Activated CD8-positive, alpha-beta memory T cell treated with anti-CD3 and anti-CD28 coated beads, Interleukin-2, amount 50 U/mL, for 48 hours (primary cell): ENCODE data around the gene PEX3.
"Not testable (repeated sequence)": the region's sequence is repeated elsewhere in the genome, so short reads cannot be mapped to it uniquely, and the experiment has no call there.

Experiments
- DNase-seq: peaks from one replicate; pipeline ENCODE4 v3.0.0-alpha.2; 2020

The PEX3 gene

DNA sequence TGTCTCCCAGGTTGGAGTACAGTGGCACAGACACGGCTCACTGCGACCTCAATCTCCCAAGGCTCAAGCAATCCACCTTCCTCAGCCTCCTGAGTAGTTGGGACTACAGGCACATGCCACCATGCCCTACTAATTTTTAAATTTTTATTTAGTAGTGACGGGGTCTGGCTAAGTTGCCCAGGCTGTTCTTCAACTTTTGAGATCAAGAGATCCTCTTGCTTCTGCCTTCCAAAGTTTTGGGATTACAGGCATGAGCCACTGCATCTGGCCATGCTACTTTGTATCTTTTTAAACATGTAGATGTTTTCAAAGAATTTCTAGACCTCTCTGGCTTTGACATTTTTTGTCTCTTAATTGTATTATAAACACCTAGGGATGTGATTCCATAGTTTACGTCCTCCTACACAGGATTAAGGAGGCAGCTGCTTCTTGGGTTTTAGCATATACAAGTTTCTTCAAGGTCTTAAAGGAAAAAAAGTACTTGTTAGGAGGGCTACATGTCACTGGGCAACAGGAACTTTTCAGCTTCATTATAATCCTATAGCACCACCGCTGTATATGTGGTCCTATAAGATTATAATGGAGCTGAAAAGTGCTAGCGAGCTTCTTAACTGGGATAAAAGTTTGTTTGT, 1.4 kb upstream of the PEX3 start:
- no peak for DNase-seq

DNA sequence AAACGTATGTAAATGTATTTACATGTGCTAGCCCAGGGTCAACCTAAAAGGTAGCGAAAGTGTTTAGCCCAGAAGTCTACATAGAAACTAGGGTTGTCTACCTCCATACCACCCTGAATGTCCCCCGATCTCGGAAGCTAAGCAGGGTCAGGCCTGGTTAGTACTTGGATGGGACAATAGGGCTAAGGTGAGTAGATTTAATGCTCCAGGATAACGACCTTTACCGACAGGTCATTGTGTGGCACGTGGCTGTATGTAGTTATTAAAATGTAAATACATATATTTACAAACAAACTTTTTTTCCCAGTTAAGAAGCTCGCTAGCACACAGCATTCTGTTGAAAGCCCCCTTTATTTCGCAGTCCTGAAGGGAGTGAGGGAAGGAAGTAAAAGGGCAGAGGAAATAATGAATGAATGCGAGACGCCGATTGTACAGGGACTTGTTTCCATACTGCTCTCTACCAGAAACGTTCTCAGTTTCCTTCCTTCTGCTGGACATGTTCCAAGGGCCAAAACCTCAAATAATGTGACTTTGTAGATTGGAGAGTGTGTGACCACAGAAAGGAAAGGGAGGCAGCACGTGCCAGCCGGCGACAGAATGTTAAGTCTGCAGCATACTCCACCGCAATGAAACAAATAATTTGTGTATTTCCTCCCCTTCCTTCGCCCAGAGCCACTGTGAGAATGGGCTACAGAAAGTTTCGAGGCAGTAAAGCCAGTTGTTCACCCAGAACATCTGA, 722 bp upstream of the PEX3 start:
- DNase-seq = peak; percentile 71

DNA sequence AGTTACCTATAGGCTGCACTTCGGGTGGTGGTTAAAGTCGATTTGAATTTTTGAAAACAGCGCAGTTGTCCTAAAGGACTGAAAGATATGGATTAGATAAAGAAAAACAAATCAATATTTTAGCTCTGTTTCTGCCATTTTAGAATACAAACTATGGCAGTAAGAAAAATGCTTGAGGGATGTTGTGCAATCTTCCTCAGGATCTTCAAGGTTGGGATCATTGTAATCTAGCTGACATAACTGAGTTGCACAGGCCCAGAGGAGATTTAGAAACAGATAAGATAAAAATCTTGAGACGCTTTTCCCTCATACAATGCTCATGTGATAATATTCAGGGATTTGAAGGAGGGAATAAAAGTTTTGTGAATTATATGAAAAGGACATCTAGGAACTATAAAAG, 926 bp downstream of the PEX3 start:
- no peak for DNase-seq

DNA sequence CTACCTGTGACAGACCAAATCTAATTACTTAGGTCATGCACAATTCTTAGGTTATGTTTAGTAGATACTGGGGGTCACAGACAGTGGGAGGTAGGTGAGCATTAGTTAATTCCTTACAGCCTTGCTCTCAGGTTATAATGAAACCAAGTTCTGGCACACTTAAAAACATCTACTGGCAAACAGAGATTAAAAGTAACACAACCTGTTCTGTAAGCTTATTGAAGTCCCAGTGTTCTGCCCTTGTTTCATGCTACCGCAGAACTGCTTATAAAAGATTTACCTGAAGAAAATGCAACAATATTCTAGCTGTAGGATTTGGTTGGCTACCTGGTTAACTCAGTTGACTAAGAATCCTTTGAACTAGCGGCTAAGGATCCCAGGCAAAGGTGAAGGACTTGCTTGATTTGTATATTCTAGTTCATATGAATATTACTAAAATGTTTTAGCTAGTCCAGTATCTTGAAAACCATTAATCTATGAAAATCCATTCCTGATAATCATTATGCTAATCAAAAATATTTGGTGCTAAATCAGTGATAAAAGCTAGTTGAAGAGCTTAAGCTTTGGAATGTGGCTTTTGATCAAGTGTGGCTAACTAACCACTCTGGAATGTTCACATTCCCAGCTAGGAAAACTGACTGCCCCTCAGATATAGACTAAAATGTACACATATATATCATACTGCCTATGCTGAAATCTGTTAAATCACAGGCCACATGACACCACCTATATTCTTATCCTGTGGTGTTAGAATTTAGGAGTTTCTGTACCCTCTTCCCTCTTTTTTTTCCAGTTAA, 7.2 kb downstream of the PEX3 start:
- DNase-seq = no peak

DNA sequence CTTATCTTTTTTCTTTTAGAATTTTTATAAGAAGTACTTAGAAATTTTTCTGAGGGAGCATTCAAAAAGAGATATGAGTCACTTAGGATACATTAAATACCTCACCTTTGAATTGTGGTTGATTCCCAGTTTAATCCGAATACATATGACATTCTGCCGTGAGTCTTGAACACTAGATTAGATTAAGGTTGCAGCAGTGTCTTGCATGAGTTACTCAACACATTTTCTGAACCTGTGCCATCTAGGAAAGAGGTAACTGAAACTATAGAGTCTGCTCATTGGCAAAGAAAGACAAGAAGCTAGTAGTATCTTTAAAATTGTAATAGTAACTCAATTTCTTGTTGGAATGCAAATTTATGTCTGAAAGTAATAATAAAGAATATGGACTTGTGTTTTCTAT, 14.9 kb downstream of the PEX3 start:
- no peak for DNase-seq

DNA sequence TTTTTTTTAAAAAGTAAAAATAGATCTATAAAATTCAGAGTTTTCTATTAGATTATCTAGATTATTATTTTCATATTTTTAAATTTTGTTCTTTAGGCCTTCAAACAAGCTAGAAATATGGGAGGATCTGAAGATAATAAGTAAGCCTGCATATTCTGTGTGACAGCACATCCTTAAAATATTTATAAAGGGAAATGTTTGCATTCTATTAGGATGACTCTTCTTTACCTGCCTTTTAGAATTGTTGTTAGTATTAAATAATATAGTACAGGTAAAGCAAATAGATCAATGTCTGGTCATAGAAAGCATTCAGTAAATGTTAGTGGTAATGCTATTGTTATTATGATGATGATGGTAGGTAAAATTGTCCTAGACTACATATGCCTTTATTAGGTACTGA, 17.4 kb downstream of the PEX3 start:
- DNase-seq = no peak

DNA sequence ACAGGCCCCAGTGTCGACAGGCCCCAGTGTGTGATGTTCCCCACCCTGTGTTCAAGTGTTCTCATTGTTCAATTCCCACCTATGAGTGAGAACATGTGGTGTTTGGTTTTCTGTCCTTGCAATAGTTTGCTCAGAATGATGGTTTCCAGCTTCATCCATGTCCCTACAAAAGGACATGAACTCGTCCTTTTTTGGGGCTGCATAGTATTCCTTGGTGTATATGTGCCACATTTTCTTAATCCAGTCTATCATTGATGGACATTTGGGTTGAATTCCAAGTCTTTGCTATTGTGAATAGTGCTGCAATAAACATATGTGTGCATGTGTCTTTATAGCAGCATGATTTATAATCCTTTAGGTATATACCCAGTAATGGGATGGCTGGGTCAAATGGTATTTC, 18.2 kb downstream of the PEX3 start:
- not testable (repeated sequence) for DNase-seq

DNA sequence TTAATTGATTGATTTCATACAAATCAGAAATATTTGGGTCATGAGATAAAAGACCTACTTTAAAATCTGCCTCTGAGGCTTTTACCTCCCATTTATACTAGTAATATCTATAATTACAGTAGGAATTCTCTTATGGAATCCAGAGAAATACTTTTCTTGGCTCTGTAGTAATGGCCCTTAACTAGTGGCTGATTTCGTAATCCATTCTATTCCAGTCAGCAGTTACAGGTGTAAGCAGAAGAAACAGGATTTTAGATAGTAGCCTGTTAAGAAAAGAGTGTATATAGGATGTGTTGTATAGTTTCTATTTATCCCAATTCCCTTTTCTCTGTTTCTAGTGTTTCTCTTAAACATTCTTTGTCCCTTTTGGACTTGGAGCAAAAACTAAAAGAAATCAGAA, 21.2 kb downstream of the PEX3 start:
- DNase-seq = no peak

DNA sequence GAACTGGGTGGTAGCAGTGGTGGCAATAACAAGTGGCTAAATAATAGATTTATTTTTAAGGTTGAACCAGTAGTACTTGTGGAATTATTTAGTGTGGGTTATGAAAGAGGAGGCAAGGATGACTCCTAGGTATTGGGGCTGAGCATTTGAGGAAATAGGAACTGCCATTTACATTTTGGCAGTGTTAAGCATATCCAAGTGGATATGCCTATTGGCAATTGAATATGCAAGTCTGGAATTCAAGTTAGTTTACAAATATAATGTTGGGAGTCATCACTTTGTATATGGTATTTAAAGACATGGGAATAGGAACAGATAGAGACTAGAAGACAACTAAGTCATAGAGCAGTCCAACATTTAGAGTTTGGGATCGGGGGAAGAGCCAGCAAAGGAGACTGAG, 25.9 kb downstream of the PEX3 start:
- no peak for DNase-seq

DNA sequence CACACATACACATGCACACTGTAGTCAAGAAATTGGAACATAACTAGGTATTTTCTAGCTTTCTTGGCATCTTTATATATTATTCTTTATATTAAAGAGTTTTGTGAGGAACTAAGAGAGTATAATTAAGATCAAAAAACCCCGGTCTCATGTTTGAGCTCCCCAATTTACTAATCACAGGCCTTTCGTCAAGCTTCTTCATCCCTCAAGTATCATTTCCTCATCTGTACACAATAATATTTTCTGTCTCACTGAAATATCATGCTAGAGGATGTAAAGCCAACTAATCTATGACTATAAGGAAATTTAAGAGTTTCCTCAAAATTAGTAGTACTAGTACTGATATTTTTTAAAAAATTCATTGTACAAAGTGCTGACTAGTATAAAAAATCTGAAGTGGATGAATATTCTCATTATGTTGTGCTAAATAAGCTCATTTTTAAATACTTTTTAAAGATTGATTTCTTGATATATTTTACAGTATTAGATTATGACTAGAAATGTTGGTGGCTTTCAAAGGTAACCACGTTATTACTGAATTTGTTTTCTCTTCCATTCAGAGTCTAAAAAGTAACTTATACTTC, 28.0 kb downstream of the PEX3 start:
- DNase-seq = no peak

DNA sequence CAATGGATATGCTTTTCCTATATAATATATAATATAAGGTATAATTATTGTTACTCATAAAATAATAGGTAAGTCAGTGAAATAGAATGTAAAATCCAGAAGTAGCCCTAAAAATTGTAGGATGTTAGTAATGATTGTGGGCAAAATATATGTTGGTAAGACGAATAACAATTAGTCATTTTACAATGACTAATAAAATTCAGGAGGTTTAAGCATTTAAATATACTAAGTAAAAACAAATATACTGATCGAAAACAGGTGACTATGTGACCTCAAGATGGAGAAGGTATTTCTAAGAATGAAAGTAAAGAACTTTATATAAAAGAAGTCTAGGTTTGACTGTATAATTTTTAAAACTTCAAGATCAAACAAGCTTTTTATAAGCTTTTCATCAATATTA, 32.0 kb downstream of the PEX3 start:
- DNase-seq = no peak

DNA sequence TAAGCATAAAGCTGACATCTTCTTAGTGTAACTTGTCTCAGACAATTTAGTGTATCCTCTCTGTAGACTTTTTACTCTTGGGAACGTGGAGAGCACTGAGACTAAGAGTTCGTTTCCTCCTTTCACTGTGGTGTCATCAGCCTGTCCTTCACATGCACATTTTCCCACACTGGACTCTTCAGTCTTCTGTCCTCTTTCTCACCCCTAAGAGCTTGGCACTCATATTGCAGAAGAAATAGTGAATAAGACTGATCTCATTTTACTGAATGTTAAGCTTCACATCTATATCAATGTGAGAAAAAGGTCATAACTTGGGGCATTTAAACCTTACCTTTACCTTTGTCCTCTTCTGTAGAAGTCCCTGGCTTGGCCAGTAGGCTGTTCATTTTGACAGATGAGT, 35.4 kb downstream of the PEX3 start:
- DNase-seq = no peak

DNA sequence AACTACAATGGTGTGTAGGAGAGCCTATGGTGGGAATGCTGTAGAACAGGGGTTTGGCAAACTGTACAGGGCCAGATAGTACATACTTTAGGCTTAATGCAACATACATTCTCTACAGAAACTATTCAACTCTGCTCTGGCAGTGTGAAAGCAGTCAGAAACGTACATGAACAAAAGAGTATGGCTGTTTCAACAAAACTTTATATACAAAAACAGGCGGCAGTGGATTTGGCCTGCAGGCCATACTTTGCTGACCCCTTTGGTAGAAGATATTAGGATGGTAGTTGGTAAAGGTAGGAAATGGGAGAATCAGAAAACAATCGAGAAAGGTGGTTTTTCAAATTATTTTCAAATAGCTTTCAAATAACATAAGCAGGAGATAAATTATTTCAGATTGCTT, 36.1 kb downstream of the PEX3 start:
- no peak for DNase-seq

DNA sequence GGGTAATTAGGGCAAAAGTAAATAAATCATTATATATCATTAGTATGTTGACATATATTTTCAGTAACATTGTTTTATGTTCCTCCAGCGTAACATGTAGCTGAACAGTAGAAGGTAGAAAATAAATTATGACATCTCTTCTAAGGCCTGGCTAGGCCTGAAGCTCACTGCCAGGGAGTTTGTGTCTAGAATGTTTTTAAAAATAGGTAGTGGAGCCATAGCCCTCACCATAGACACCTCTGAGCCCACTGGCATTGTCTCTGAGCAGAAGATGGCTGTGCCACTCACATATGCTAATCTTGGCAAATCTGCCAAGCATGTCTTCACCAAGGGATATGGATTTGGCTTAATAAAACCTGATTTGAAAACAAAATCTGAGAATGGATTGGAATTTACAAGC, 39.6 kb downstream of the PEX3 start:
- DNase-seq = no peak

DNA sequence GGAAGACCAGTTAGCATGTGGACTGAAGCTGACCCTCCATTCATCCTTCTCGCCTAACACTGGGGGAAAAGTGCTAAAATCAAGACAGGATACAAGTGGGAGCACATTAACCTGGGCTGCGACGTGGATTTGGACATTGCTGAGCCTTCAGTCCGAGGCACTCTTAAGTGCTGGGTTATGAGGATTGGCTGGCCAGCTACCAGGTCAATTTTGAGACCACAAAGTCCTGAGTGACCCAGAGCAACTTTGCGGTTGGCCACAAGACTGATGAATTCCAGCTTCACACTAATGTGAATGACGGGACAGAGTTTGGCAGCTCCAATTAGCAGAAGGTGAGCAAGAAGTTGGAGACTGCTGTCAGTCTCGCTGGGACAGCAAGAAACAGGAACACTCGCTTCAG, 40.2 kb downstream of the PEX3 start:
- no peak for DNase-seq

DNA sequence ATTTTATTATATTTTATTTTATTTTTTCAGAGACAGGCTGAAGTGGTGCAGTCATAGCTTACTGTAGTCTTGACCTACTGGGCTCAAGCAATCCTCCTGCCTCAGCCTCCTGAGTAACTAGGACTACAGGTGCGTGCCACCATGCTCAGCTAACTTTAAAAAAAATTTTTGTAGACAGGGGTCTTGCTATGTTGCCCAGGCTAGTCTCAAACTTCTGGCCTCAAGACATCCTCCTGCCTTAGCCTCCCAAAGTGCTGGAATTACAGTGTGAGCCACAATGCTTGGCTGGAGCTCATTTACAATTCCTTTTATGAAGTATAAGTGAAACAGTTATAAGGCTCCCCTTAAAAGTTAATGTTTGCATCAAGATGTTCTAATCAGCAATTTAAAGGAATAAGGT, 46.4 kb downstream of the PEX3 start:
- DNase-seq = no peak

DNA sequence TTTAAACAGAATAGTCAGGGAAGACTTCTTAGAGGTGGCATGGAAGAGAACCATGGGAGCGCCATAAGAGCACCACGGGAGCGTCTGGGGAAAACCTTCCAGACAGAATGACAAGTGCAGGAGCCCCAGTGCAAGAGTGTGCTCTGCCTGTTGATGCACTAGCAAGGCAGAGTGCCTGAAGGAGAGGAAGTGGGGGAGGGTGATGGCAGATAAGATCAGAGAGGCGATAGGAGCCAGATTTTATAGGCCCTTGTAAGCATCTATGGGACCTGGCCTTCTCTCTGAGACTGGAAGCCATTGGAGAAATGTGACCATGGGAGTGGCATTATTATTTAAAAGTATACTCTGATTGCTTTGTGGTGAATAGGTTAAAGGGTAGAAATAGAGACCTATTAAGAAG, 47.8 kb downstream of the PEX3 start:
- no peak for DNase-seq

DNA sequence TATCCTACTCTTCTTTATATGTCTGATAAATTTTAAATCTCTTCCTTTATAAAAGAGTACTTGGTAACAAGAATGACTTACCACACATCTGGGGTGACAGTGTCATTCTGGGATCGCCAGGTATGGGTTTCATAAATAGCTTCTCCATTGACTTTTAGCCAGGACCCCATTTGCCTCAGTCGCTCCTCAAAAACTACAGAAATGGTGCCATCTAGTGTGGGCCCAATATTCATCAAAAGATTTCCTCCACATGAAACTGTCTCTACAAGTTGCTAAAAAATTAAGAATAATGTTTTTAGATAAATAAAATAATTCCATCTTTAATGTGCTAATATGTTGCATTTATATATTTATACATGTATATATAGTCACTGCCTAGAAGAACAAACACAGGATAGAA, 51.2 kb downstream of the PEX3 start:
- no peak for DNase-seq

DNA sequence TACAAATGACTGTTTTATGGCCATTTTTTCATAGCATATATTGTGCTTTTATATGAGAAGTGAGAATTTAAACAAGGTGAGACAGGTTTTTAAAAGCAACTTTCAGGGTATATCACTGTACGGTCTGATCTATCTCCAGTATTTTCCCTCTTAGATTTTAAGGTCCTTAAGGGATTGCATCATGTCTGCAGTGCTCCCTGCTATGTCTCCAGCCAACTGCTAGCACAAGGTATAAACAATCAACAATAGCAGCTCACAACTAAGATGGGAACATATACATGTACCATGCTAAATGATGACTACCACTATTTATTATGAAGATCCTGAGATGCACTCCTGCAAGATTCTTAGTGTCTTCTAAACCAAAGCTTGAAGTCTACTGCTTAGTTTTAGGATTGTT, 53.8 kb downstream of the PEX3 start:
- DNase-seq = no peak

DNA sequence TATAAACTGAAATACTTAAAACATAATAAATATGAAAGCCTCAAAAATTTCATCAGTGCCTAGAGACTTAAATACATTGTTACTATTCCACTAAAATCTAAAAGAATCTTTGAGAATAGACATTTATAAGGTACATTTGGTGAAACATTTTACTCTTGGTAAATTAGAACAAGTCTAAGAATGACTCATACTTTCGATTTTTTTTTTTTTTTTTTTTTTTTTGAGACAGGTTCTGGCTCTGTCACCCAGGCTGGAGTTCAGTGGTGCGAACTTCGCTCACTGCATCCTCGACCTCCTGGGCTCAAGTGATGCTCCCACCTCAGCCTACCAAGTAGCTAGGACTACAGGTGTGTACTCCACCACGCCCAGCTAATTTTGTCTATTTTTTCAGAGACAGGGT, 54.5 kb downstream of the PEX3 start:
- no peak for DNase-seq

DNA sequence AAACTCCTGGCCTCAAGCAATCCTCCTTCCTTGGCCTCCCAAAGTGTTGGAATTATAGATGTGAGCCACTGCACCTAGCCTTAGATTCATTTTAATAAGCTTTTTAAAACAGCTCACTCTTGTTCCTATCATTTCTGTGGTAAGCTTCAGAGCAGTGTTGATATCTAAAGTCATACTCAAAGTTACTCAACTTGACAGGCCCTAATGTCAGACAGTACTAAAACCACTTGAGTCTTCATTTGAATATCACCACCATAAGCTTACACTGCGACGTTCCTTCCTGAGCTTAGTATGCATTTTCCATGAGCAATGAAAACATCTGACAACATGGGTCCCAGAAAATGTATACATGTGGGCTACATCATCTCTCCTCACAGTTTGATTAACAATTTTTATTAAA, 54.9 kb downstream of the PEX3 start:
- no peak for DNase-seq

DNA sequence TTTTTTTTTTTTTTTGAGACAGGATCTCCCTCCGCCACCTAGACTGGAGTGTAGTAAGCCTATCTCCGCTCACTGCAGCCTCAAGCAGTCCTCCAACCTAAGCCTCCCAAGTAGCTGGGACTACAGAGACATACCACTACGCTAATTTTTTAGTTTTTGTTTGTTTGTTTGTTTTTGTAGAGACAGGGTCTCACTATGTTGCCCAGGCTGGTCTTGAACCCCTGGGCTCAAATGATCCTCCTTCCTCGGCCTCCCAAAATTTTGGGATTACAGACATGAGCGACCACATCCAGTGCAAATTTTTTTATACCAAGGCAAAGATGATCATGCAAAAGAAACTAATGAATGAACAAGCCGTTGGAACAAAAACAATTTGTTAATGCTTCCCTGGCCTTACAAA, 55.6 kb downstream of the PEX3 start:
- no peak for DNase-seq

DNA sequence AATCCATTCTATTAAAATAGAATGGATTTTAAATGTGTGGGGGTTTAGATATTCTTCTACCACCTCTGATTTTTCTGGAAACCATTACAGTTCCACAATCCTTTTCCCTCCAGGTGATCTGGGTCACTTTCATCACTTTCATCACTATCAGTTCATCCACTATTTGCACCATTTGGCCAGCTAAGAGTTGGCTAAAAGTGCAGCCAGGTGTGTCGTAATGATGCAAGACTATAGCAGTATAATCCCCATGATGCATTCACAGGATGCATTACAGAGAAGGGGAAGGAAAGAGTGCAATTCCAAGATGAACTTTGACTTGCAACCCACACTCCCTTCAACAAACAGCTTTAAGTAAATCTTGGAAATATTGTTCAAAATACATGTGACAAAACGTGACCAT, 56.0 kb downstream of the PEX3 start:
- DNase-seq = no peak
